ENCODE data around the gene IRF8.
"Not testable (repeated sequence)": the region's sequence is repeated elsewhere in the genome, so short reads cannot be mapped to it uniquely, and the experiment has no call there.

IRF8 gene

DNA sequence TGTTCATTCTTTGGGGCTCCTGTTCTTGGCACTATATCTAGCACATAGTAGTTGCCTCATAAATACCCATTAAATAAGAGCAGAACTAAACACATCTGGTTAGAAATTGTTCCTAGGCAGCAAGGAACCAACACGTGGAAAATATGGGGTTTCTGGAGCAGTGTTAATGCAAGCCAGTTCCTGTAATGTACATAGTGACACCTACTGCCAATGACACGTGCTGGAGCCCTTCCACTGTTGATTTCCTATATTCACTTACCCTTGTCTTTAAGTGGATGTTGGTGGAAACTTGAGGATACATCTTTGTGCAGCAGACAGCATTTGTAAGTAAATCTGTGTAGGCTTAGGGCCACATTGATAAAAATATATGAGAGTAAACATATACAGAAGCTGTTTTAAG, 1.6 kb upstream of the IRF8 start:
- no peak for DNase-seq

DNA sequence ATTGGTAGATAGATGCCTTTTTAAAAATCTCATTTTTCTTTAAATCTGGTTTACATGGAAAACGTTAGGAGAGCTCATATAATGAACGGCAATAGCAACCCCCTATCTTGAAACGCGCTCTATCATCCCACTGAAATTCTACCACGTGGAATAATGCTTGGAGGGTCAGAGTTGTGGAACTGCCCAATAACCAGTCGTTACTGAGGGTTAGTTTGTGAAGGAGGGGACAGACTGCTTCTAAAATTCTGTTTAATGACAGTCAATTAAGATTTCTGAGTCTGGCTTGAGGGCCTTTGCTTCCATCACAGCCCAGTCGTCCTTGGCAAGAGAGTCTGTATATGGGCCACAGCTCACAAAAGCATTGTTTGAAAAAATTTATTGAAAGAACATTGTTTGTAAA, 482 bp downstream of the IRF8 start:
- no peak for DNase-seq

DNA sequence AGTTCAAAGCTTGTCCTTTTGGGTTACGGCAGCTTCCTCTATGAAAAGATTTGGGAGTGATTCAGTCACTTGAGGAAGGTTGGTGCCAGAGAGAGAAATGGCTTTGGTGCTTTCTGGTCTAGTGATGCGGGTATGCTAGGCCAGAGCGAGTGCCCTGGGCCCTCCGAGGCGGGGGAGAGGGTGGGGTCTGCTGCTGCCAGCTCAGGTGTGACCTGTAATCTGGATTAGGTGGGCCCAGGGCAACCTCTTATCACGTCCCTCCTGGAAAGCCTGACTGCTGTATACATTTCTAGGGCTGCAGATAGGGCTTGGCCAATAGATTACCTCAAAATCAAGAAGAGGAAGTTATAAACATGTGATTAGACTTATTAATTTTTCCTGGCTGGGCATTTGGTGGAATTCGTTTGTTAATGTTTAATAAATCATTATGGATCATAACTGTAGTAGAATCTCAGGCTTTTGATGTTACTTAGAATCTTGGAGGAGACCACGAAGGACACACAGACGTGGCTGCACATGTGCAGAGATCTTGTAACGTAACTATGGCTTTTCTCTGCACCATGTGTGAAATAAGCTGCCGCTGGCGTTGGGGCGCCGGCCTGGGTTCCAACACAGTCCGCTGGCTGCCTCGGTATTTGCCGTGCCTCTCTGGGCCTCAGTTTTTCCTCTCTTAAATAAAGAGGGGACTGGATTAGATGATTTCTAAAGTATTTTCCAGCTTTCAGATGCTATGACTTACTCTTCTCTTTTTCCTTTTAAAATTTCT, 1.2 kb downstream of the IRF8 start:
- DNase-seq, result no peak

DNA sequence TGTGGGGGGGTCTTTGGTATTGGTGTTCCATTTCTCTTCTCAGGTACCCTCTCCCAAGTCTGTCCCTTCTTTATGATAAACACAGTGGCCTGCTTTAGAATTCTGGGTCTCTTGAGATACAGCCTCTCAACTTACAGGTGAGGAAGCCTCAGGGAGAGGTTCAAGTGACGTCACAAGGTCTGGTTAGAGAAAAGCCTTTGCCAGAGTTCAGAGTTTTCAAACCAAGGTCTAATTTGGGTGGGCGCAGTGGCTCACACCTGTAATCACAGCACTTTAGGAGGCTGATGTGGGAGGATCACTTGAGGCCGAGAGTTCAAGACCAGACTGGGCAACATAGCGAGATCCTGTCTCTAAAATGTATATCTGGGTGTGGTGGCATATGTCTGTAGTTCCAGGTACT, 2.1 kb downstream of the IRF8 start:
- no peak for DNase-seq

DNA sequence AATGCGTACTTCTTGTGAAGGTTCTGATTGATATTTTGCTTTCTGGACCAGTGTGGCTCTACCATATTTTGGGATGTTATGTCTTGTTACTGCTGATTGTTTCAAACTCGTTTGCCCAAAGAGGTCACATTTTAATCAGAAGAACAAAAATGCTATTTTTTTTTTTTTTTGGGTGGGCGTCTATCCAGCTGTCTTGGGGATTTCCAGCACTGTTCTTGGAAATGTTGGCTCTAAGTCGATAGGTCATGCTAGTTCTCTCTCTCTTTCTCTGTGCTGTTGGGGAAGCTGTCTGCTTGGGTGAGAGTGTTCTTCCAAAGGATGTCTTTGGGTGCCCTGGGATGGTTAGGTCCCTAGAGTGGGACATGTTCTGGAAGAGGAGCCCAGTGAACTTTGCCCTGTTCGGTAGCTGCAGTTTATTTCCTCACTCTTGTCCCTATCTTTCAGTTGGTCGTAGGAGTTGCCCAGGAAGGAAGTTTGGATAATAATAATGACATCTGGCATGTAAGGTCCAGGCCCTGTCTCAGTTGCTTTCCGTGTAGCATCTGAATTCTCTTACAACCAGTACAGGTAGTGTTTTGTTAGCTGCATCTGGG, 2.9 kb downstream of the IRF8 start:
- no peak for DNase-seq

DNA sequence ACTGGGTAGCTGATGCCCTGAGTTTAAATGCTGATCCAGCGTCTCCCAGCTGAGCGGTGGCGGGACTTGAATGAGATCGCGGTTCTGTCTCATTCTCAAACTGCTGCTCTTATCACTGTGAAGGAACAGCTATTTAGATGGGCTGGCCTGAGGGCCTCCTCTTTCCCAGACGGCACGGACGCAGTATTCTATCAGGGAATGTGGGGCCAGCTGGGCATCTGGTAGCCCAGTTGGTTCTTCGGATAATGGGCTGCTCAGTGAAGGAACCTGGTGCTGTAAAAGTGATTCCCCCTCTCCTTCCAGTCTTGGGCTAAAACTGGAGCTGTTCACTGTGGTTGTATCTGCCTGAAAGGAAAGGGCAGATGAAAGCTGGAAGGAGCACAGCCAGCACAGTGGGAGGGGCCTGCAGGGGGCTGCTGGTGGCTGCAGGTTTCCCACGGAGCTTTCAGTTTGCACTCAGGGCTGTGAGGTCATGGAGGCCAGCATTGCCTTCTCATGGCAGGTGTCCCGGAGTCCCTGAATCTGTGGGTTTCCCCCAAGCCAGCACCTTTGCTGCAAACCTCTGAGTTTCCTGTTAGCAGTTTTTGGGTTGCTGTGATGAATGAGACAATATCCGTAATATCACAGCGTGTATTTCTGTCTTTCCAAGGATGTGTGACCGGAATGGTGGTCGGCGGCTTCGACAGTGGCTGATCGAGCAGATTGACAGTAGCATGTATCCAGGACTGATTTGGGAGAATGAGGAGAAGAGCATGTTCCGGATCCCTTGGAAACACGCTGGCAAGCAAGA, 3.6 kb downstream of the IRF8 start:
- DNase-seq, result peak; percentile 13

DNA sequence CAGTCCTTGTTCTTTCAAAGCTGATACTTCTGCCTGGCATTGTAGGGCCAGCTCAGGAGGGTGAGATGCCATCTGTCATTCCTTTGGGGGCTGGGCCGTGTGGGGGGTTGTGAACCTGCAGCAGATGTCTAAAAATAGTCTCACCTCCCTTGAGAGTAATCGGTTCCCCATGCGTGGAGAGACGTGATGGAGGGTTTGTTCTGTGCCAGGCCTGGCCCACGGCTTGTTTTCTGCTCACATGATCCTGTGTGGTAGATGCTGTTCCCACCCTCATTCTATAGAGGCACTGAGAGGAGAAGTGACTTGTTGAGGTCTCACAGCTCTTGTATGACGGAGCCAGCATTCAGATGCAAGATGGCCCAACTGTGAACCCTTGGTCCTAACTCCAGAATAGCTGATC, 4.6 kb downstream of the IRF8 start:
- no peak for DNase-seq

DNA sequence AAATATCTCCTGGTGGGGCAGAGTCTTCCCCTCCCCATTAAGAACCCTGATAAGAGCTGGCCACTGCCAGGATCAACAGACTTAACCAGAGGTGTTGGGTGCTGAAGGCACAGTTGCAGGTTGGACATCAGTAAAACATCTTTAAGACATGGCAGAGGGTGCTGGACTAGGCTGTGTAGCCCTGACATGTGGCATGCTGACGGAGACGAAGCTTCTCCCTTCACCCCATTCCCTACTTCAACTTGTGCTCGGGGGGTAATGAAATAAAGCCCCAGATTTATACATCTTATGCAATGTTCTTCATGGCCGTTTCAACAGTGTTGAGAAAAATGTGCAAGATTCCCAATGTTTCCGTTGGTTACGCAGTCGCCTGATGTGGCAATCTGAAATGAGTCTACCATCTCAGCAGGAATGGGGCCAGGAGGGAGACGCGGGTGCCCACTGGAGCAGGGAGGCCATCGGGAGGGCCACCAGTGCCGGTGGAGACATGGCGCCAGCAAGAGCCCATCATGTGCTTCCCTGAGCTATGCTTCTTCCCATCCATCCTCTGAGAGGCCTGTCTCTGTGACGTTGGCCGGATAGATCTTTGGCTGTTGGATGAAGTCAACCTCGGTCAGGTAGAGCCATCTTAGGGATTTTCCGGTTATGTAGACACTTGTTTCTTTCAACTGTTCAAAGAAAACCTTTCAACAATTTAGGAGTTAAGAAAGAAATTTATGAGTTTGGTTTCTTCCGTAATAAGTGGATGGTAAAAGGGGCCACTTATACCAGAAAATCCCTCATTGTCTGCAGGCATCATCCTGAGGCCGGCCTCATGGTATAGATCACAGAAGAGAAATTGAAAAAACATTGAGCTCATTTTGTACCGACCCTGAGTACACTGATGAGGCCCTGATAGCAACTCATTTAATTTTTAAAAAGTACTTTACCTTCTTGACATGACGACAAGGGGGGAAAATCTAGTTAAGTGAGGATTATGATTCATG, 6.4 kb downstream of the IRF8 start:
- DNase-seq, result no peak

DNA sequence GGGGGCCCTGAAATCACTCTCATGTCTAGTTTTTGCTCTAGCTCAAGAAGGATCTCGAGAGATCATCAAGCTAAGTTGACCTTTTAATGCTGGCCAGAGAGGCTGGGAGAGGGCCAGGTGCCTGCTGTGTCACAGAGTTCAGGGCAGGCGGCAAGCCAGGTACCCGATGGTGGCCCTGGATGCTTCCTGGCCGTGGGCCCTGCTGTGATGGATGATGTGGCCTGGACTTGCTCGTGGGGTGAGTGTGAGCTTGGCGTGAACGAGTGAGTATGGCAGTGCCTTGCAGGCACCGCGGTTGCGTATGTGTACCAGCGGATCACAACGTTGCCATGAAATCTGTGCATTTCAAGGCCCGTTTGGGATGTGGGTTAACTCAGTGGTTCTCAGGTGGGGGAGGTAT, 7.4 kb downstream of the IRF8 start:
- DNase-seq, result no peak

DNA sequence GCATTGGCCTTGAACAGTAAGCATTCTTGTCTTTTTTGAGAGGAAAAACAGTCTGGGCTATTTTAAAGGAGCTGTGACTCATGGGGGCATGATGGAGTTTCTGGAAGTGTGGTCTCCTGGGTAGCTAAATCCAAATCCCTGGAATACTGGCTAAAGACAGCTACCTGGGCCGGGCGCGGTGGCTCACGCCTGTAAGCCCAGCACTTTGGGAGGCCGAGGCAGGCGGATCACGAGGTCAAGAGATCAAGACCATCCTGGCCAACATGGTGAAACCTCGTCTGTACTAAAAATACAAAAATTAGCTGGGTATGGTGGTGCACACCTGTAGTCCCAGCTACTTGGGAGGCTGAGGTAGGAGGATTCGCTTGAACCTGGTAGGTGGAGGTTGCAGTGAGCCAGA, 8.3 kb downstream of the IRF8 start:
- not testable (repeated sequence) for DNase-seq

DNA sequence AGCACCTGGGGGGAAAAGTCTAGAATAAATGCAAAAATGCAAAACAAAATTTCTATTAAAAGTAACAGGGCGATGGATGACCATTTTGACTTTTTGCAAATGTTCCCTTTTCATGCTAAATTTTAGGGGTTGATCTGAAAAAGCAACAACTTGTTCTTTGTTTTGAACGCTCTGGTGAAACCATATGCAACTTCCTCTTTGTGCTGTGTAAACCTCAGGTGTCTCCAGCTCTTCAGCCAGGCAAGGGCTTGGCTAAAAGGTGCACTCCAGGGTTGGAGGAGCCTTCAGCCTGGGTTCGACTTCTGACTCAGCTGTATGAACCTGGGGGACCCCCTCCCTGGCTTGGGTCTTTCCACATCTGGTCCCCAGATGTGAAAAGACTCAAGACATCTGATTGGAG, 9.5 kb downstream of the IRF8 start:
- DNase-seq, result no peak

DNA sequence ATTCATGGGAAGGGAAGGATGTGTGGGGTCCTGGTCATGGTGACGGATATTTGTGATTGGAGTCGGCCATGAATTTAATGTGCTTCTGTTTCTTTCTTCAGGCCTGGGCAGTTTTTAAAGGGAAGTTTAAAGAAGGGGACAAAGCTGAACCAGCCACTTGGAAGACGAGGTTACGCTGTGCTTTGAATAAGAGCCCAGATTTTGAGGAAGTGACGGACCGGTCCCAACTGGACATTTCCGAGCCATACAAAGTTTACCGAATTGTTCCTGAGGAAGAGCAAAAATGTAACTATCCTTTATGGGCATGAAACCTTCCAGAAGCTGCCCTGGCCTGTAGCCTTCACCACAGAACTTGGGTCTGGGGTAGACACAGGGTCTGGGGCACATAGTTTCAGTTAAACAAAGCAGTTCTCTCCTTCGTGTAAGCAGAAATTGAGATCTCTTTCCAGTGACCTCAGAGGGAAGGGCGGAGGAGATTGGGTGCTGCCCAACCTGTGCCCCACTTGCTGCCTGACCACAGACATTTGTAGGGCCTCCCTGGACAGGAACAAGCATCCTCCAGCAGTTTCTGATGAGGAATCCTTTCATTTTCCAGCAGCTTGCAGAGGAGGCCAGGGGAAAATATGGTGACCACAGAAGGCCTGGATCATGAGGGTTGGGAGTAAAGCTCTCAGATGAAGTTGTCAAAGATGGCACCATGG, 10.1 kb downstream of the IRF8 start:
- no peak for DNase-seq

DNA sequence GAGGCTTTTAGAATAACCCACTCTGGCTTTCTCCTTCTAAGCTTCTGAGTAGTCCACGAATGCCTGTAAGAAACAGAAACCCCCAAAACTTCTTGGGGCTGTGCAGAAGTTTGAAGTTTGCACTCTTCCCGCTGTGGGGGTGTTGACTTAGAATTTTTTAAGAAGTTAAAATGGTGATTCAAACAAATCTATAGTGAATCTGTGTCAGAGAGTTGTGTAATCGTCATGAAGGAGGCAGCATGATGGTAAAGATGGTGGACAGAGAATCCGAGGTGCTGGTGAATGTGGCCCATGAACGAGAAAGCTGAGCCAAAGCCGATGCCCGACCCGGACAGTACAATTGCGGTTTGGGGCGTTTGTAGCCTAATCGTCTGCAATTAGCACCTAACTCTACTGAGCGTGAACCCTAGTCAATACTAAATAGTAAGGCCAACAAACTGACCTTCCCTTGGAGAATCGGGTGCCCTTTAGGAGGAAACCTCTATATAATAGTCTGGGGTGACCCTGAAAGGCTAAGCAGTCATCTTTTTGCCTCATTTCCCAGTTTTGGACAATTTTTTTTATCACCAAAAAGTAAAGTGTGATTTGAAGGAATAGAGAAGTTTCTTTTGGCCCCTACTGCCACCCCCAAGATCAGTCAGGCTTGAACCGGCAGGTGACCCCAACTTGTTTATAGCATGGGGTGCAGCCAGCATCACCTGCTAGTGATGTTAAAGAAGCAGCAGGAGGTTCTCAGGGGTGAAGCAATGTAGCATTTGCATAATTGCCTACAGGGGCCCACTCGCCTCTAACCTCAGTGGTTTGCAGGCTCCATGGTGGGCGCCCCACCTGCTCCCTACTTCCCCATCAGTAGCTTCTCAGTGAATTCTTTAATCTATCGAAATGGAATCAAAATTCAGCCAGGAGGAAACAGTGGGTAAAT, 11.2 kb downstream of the IRF8 start:
- no peak for DNase-seq

DNA sequence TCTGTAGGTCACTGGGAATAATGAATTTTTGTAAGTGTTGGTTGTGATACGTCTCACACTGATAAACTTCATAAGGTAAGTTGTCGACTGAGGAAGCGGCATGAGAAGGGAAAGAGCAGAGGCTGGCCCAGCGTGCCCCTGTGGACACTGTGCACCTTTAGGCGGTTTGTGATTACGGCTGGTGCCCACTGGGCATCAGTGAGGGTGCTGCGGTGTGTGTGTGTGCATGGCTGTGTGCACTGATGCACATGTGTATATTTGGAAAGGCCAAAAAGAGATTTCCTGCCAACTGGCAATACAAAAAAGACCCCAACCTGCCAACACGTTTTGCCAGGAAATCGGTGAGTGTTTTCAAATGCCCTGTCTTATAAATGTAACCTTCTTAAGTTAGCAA, 11.9 kb downstream of the IRF8 start:
- DNase-seq, result no peak

DNA sequence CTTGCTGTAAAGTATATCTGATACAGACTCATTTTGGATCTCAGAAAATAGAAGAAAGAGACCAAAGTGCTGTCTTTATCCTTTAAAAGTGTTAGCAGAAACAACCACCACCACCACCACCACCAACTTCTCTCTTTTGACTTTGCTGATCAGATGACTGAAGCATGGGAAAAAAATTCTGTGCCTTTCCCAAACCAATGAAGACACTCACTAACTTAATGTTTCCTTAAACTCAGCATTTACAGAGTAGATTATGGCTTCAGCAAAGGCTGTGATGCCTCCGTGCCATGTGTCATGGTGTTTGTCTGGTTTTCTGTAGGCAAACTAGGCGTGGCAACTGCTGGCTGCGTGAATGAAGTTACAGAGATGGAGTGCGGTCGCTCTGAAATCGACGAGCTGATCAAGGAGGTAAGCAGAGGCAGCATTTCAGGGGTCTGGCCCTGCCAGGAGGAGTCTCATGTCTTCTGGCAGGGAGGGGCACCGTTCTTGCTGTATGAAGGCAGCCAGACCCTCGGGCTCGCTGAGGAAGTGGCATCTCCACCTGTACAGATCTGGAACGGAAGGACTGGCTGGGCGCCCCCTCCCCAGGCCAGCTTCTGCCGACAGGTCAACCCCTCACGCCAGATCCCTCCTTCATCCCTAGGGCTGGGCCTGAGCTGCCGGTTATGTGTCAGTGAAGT, 12.4 kb downstream of the IRF8 start:
- DNase-seq, result no peak

DNA sequence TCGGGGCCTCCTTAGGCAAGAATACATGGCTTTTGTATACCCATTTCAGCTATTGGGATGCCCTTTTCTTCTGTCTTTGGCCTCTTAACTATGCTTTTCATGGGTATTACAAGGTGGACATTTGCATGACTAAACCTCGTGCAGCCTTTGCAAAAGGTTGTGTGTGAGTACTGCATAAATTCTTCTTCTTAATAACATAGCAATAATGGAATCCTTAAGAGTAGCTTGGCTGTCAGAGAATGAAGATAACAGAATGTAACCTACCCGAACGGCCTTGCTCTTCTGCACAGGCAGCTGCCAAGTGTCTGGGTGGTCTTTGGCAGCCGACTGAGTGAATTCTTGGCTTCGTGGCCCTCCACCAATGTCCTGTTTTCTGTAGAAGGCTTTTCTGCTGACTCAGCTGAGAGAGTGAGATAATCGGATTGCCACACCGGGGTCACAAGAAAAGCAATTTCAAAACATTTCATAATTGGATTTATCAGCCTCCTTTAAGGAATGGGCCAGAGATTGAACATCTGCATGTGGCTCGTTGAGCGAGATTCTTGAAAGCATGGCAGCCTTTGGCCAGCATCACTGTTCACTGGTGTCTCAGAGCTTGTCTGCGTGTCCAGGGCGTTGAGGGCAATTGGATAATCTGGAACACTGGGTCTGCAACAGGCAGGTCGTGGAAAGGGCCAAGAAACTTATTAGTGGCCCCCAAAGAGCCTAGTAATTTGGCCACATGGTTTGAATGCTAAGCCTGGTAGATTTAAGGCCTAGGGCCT, 13.4 kb downstream of the IRF8 start:
- no peak for DNase-seq

DNA sequence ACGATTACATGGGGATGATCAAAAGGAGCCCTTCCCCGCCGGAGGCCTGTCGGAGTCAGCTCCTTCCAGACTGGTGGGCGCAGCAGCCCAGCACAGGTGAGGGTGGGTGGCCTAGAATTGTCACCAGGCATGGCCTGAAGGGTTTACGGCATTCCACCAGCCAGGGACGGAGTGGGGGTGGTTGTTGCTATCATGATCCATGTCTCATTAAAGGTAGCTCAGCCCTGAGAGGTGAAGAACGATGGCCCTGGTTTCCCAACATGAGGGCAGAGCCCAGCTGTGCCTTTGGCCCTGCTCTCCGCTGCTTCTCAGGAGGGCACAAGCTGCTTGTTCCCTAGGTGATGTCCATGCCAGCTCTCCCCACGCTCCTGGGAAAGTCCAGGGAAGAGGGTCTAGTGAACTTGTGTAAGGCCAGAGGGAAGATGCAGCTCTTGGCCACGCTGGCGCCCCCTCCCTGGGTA, 14.2 kb downstream of the IRF8 start:
- DNase-seq, result no peak

DNA sequence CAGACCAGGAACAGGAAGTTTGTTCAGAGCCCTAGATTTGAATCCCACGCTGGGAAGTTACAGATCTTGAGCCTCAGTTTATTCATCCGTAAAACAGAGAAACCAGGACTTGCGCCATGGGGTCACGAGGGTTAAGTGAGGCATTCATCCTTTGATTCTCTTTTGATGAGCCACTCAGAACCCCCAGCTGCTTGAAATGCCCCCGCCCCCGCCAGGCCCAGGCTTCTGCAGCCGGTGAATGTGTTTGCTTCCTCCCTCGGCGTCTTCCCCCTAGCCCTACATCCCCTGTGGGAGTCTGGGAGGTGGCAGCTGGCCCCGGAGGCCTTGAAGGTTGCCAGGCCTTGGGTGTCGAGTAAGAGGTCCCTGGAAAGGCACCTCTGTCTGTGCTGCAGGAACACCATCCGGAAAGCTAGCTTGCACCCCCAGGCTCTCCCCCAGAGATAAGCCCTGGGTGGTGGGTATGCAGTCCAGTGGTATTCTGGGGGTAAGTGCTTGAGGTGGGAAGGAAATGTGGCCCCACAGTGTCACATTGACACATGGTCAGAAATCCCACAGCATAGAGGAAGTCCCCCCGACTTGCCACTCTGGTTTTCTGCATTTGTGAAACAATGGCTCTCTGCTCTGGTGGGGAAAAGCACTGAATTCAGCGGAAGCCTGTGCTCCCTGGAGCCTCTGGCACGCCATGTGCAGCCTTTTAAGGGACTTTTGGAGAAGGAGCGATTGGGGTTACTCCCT, 14.9 kb downstream of the IRF8 start:
- no peak for DNase-seq

DNA sequence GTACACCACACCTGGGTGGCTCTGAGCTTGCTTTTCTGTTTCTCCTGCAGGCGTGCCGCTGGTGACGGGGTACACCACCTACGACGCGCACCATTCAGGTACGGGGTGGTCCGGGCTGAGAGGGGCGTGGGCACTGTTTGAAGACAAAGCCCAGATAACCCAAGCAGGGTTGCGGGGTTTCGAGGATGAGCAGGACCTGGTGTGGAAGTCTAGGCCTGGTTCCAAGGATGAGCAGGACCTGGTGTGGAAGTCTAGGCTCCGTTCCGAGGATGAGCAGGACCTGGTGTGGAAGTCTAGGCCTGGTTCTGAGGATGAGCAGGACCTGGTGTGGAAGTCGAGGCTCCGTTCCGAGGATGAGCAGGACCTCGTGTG, 15.4 kb downstream of the IRF8 start:
- no peak for DNase-seq
